ENCODE measurements around the gene MORN1.

GRCh38 chr1:2404142-2404889 is 13.0 kb upstream of the MORN1 start:
- no peak for TF ChIP-seq CTCF (IDR thresholded peaks at IDR 0.05)
- no peak for TF ChIP-seq POLR2A (IDR thresholded peaks at IDR 0.05)
